Gastrocnemius medialis (tissue), 4 donors: ENCODE measurements around the gene FIGLA.

Experiments used
- POLR2A ChIP-seq, 2 donors: fragments of 450-650 bp; IDR thresholded peaks; one replicate each; pipeline ENCODE4 v1.6.1; 2017; ENCODE audit warnings: antibody characterized with exemption in 2 of 2, mild to moderate bottlenecking in 2 of 2, moderate library complexity in 2 of 2
- TF ChIP-seq, protein P1 (sequence below), 5 experiments: fragments of 450-650 bp in 3 of 5; fragments of 200-600 bp in 2 of 5; sonication (generic) in 2 of 5; IDR thresholded peaks in 4 of 5; conservative IDR thresholded peaks in 1 of 5; 1 replicate in 4 of 5; 2 replicates in 1 of 5; pipeline ENCODE4 v1.5.1; 2016 to 2019; ENCODE audit warnings: antibody characterized with exemption in 5 of 5, mild to moderate bottlenecking in 3 of 5, moderate library complexity in 3 of 5

- no peak for TF ChIP-seq POLR2A (IDR thresholded peaks at IDR 0.05)
- TF ChIP-seq, protein P1, sequence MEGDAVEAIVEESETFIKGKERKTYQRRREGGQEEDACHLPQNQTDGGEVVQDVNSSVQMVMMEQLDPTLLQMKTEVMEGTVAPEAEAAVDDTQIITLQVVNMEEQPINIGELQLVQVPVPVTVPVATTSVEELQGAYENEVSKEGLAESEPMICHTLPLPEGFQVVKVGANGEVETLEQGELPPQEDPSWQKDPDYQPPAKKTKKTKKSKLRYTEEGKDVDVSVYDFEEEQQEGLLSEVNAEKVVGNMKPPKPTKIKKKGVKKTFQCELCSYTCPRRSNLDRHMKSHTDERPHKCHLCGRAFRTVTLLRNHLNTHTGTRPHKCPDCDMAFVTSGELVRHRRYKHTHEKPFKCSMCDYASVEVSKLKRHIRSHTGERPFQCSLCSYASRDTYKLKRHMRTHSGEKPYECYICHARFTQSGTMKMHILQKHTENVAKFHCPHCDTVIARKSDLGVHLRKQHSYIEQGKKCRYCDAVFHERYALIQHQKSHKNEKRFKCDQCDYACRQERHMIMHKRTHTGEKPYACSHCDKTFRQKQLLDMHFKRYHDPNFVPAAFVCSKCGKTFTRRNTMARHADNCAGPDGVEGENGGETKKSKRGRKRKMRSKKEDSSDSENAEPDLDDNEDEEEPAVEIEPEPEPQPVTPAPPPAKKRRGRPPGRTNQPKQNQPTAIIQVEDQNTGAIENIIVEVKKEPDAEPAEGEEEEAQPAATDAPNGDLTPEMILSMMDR (IDR thresholded peaks at IDR 0.05 in 4 of 5, conservative IDR thresholded peaks at IDR 0.05 in 1 of 5): no peak
Measured at GRCh38 chr2:70835643-70836042, 45.2 kb upstream of the FIGLA start, which contains the start of gene CD207.
